Stimulated activated CD4-positive, alpha-beta T cell treated with anti-CD3 and anti-CD28 coated beads, TNF-alpha, amount 100 ng/mL, for 24 hours (primary cell): ENCODE results near the gene SLC39A9.

ENCODE experiments used
- DNase-seq, 3 experiments: peaks; one replicate each; pipeline ENCODE4 v3.0.0-alpha.2; 2020; ENCODE audit warnings: low read depth in 3 of 3

The SLC39A9 gene

DNA sequence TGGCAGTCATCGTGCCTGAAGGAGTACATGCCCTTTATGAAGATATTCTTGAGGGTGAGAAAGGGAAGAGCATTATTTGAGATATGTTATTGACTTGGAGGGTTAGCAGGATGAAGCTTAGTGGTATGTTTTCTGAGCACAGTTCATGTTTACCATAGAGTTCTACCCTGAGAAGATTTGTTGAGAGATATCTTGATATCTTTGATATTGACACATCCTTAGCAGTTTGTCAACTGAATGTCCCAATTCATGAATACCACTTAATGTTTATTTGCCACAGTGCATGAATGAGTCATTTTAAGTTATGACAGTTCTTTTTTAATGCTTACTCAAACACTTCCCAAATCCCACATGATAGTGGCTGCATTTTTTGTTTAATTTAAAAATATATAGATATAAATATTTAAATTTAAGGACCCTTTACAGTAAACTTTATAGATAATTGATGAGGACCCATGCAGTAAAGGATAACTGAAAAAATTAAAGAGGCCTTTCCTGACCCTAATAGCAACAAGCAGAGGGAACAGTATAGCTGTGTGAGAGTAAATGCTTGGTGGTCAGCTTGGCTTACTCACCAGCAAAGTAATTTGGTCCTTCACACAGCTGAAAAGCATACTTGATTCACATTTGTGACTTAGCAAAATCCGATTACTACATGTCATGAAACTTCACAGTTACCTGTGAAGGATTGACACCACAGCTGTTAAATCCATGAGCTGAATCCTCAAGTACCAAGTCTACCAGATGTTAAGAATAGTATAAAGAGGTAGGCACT, 25.8 kb downstream of the SLC39A9 start:
- no peak for DNase-seq

DNA sequence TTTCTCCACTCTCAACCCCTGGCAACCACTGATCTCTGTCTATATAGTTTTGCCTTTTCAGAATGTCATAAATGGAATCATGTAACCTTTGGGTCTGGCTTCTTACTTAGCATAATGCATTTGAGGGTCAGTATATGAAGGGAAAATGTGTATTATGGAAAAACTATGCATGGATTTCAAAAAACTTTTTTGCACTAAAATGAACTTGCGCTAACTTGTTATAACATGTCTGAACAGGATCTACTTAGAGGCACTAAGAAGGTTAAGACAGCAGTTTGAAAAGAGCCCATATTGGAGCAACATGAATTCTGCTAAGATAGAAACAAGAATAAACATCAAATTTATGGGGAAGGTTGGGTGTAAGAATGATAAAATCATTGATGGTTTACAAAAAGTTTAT, 29.1 kb downstream of the SLC39A9 start:
- no peak for DNase-seq

DNA sequence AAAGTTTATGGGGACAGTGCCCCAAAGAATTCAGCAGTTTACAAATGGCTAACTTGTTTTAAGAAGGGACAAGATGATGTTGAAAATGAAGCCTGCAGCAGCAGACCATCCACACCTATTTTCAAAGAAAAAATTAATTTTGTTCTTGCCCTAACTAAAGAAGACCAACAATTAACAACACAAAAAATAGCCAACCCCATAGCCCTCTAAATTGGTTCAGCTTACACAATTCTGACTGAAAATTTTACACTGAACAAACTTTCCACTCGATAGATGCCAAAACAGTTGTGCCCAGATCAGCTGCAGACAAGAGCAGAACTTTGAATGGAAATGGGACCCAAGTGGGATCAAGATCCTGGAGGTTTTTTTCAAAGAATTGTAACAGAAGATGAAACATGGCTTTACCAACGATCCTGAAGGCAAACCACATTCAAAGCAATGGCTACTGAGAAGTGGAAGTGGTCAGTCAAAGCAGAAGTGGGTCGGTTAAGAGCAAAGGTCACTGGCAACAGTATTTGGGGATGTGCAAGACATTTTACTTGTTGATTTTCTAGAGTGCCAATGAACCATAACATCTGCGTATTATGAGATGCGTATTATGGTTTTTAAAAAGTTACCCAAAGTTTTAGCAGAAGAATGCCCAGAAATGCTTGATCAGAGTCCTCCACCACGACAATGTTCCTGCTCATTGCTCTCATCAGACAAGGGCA, 30.0 kb downstream of the SLC39A9 start:
- no peak for DNase-seq

DNA sequence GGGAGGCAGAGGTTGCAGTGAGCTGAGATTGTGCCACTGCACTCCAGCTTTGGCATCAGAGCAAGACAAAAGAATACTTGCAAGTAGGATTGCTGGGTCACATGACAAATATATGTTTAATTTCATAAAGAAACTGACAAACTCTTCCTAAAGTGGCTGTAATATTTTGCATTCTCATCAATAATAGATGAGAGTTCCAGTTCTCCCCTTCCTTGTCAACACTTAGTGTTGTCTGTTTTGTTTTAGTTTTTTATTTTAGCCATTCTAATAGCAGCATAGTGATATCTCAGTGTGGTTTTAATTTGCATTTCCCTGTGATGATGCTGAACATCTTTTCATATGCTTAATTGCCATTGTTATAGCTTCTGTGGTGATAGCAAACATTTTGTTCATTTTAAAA, 31.2 kb downstream of the SLC39A9 start:
- DNase-seq, result no peak

DNA sequence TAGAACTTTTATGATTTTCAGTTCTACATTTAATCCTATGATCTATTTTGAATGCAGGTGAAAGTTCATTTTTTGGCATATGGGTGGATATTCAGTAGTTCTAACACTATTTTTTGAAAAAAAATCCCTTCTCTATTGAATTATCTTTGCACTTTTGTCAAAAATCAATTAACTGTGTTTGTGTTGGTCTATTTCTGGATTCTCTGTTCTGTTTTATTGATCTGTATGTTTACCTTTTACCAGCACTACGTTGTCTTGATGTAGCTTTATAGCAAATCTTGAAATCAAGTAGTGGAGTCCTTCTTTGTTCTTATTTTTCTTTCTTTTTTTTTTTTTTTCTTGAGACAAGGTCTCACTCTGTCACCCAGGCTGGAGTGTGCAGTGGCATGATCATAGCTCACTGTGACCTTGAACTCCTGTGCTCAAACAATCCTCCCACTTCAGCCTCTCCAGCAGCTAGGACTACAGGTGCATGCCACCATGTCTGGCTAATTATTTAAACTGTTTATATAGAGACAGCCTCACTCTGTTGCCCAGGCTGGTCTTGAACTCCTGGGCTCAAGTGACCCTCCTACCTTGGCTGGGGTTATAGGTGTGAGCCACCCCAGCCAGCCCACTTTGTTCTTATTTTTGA, 31.9 kb downstream of the SLC39A9 start:
- no peak for DNase-seq

DNA sequence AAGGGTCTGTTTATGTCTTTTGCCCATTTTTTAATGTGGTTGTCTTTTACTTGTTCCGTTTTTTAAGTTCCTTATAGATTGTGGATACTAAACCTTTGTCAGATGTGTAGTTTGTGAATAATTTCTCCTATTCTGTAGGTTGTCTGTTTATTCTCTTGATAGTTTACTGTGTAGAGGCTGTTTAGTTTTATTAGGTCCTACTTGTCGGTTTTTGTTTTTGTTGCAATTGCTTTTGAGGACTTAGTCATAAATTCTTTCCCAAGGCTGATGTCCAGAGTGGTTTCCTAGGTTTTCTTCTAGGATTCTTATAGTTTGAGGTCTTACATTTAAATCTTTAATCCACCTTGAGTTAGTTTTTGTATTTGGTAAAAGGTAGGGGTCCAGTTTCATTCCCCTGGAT, 33.9 kb downstream of the SLC39A9 start:
- no peak for DNase-seq

DNA sequence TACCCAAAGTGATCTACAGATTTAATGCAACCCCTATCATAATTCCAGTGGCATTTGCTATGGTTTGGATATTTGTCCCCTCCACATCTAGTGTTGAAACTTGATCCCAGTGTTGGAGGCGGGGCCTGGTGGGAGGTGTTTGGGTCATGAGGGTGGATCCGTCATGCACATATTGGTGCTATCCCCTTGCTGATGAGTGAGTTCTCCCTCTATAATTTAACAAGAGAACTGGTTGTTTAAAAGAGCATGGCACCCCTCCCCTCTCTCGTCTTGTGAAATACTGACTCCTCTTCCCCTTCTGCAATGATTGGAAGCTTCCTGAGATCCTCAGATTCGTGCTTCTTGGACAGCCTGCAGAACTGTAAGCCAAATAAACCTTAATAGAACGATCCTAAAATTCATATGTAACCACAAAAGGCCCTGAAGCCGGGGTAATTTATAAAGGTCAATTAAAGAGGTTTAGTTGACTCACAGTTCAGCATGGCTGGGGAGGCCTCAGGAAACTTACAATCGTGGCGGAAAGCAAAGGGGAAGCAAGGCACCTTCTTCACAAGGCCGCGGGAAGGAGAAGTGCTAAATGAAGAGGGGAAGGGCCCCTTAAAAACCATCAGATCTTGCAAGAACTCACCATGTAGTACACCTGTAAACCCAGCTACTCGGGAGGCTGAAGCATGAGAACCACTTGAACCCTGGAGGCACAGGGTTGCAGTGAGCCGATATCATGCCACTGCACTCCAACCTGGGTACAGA, 41.2 kb downstream of the SLC39A9 start:
- DNase-seq, result no peak

DNA sequence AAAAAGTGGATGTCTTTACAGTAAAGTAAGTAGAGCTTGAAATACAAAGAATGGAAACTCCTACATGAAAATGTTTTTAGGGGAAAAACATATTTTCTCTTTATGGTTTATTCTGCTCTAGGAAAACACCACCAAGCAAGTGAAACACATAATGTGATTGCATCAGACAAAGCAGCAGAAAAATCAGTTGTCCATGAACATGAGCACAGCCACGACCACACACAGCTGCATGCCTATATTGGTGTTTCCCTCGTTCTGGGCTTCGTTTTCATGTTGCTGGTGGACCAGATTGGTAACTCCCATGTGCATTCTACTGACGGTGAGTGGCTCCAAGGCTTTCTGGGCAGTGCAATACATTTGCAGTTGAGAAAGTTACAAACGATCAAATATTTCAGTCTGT, 43.5 kb downstream of the SLC39A9 start:
- DNase-seq, result no peak

DNA sequence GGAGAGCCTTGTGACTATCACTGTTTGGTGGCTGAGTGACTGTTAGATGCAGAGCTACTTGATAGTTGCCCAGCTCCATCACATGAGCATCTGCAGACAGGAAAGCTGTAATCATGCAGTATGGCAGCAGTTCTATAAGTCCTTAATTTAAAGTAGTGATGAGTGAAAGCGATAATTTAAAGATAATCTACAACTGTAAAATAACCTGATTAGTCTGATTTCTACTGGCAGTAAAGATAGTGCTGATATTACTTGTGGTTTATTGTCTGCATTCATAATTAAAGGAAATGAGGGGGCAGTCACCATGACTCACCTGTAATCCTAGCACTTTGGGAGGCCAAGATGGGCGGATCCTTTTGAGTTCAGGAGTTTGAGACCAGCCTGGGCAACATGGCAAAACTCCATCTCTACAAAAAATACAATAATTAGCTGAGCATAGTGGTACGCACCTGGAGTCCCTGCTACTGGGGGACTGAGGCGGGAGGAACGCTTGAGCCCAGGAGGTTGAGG, 44.9 kb downstream of the SLC39A9 start:
- DNase-seq, result no peak

DNA sequence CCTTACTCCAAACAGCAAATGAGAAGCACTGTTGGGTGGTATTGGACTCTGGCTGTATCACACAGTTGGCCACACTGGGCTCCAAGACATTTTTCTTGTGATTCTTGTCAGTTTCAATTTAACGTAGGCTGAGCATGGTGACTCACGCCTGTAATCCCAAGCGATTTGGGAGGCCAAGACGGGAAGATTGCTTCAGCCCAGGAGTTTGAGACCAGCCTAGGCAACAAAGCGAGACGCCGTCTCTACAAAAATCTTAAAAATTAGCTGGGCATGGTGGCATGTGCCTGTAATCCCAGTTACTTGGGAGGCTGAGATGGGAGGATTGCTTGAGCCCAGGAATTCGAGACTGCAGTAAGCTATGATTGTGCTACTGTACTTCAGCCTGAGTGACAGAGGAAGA, 50.7 kb downstream of the SLC39A9 start:
- no peak for DNase-seq

DNA sequence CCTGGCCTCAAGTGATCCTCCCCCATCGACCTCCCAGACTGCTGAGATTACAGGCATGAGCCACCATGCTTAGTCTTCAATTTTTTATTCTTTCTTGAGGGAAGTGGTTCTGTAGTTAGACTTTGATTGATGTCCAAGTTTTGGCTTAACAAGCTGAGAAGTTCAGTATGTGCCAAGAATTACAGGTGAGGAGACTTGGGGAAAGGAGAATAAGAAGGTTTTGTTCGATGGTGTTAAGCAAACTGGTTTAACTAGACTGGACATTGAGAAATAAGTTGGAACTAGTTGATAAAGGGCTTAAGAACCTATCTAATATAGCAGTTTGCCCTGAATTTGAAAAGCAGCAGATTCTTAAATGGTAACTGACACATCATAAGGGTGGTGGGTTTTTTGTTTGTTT, 53.4 kb downstream of the SLC39A9 start:
- no peak for DNase-seq

DNA sequence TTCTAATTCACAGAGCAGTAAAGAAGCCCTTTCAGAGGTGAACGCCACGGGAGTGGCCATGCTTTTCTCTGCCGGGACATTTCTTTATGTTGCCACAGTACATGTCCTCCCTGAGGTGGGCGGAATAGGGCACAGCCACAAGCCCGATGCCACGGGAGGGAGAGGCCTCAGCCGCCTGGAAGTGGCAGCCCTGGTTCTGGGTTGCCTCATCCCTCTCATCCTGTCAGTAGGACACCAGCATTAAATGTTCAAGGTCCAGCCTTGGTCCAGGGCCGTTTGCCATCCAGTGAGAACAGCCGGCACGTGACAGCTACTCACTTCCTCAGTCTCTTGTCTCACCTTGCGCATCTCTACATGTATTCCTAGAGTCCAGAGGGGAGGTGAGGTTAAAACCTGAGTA, 59.9 kb downstream of the SLC39A9 start:
- DNase-seq, result no peak

DNA sequence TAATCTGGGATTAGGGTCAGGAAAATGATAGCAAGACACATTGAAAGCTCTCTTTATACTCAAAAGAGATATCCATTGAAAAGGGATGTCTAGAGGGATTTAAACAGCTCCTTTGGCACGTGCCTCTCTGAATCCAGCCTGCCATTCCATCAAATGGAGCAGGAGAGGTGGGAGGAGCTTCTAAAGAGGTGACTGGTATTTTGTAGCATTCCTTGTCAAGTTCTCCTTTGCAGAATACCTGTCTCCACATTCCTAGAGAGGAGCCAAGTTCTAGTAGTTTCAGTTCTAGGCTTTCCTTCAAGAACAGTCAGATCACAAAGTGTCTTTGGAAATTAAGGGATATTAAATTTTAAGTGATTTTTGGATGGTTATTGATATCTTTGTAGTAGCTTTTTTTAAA, 60.6 kb downstream of the SLC39A9 start:
- no peak for DNase-seq

DNA sequence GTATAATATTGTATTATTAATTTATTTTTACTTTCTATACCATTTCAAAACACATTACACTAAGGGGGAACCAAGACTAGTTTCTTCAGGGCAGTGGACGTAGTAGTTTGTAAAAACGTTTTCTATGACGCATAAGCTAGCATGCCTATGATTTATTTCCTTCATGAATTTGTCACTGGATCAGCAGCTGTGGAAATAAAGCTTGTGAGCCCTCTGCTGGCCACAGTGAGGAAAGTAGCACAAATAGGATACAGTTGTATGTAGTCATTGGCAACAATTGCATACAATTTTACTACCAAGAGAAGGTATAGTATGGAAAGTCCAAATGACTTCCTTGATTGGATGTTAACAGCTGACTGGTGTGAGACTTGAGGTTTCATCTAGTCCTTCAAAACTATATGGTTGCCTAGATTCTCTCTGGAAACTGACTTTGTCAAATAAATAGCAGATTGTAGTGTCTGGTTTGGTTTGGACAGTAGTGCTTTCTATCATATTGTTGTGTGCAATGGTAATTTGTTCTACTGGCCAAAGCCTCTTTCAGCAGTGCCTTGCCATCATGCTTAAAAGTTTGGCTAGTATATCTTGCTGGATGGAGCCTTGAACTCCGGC, 61.7 kb downstream of the SLC39A9 start:
- DNase-seq, result peak; percentile 8 to 50 (median 27)

DNA sequence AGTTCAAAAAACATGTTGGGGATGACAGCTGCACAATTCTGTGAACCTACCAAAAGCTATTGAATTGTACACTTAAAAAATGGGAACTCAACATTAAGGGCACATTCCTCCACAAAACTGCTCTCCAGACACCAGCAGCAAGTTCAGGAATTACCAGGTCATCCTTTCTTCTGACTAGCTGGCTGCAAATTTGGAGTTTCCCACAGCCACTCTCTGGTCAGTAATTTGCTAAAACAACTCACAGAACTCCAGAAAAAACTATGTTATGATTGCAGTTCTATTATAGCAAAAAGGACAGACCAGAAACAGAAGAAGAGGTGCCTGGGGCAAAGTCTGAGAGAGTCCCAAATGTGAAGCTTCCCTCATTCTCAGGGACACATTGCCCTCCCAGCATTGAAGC, 65.9 kb downstream of the SLC39A9 start:
- DNase-seq, result no peak

DNA sequence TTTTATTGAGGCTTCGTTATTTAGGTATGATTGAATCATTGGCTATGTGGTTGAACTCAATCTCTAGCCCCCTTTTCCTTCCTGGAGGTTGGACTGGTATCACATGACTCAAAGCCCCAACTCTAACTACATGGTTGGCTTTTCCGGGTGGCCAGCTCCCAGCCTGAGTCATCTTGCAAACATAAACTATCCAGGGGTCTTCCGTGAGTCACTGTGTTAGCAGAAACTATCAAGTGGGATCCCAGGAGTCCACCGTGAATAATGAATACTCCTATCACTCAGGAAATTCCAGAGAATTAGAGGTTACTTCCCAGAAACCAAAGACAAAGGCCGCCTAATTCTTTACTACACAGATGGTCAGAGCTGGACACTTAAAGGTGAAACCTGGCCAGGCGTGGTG, 66.3 kb downstream of the SLC39A9 start:
- no peak for DNase-seq

DNA sequence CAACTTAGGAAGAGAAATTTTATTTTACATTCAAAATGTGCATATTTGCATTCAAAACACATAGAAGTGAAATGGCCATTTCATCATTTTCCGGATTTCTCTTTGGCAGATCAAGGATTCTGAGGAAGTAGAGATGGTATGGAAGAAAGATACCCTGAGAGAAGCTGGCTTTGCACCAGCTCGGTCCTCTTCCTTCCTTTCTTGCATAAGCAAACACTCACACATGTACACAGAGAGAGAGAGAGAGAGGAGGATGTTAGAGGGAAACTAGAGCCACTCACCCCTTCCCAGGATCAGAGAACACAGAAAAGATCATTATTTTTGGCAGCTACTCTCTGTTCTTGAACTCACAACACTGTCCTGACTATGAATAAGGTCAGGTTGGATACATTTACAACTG, 70.5 kb downstream of the SLC39A9 start:
- no peak for DNase-seq

DNA sequence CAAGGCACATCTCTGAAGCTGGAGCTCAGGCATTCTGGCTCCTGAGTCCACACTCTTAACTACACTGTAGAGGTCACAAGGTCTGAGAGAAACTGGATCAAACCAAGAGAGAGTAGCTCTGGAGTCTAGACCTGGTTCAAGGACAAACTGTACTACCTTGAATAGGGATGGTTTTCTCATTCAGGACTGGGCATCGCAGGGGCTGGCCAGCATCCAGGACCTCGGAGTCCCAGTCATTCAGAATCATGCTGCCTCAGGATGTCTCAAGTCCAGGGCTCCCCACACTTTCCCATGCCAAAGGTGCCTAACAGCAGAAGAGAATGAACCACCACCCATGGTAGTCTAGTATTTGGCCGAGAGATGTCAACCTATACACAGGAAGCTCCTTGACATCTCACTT, 72.9 kb downstream of the SLC39A9 start:
- DNase-seq, result no peak

DNA sequence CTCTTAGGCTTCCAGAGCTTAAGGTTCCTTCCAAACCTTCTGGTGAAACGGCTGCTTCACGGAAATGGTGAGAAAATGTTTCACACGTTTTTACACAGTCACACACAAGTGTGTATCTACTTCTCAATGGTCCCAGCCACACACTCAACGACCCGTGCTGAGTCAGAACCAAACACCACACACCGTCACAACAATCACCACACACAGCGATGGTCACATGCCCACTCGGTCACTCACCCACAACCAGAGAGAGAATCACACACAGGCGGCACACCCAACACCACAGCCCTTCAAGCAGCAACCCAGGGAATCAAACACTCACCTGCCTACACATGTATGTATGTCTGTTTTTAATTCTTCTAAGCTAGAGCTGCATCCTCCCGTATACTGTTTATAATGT, 73.4 kb downstream of the SLC39A9 start:
- no peak for DNase-seq

DNA sequence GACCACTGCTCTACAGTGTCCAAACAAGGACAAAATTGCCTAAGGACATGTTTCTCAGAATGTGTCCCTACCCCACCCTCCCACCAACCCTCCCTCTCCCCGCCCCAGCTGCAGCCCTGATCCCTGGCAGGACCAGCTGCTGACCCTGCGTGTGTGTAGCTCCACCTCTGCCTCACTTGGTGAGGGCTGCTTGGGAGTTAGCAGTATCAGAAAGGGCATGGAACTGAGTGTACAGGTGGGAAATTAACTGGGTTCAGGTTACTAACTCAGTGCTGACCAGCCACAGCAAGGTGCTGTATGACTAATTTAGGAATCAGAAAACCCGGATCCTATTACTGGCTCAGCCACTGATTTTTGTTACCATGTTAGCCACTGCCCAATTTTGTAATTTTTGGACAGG, 74.8 kb downstream of the SLC39A9 start:
- no peak for DNase-seq

DNA sequence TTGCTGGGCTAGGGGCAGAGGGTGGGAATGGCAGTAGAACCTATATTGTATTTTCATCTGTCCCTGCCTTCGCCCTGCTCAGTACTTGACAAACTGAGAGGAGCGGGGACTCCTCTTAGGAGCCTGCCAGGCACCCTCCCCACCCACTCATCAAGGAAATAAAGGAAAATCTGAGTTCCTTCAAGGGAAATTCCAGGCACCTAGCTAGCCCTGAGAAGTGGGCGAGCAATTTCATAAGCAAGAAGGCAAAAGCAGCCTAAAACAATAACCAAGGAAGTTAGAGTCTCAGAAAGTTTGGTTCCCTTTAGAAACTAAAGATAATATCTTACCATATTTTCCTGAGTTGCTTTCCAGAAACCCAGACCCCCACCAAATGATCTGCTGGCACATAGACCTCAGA, 75.5 kb downstream of the SLC39A9 start:
- no peak for DNase-seq
